Activated CD4-positive, alpha-beta T cell treated with anti-CD3 and anti-CD28 coated beads, Interleukin-2, amount 10 ng/mL, durations not matched to agents 24 days and 14 days (primary cell): ENCODE data around the gene MLLT10. TPM values are rescaled to one million over a fixed set of nuclear protein-coding genes. Genes with fewer than 3 reads are reported as not detected.

ENCODE experiments used
- DNase-seq: peaks from one replicate; pipeline ENCODE4 v3.0.0; 2022
- H3K27ac Mint-ChIP-seq: one replicate; pipeline ENCODE4 v1.8.0; 2022; ENCODE audit warnings: mild to moderate bottlenecking, mixed read lengths
- H3K27me3 Mint-ChIP-seq: one replicate; pipeline ENCODE4 v1.8.0; 2022; ENCODE audit warnings: mixed read lengths
- H3K36me3 Mint-ChIP-seq: one replicate; pipeline ENCODE4 v1.8.0; 2022; ENCODE audit warnings: low read depth, mild to moderate bottlenecking, mixed read lengths
- H3K4me1 Mint-ChIP-seq: one replicate; pipeline ENCODE4 v1.8.0; 2021; ENCODE audit warnings: mixed read lengths
- H3K4me3 Mint-ChIP-seq: one replicate; pipeline ENCODE4 v1.8.0; 2022; ENCODE audit warnings: mild to moderate bottlenecking, moderate library complexity, mixed read lengths
- H3K9me3 Mint-ChIP-seq: one replicate; pipeline ENCODE4 v1.8.0; 2021; ENCODE audit warnings: mixed read lengths
- intact Hi-C: fragments of 100-400 bp; cut with micrococcal nuclease; formaldehyde crosslinking; loops from one replicate; pipeline ENCODE4 v1.15.1; 2023
- total RNA-seq: library from RNA; stranded (reverse); gene quantifications from 2 replicates; pipeline ENCODE4 v1.2.3, GENCODE V29; 2022

MLLT10 gene
- total RNA-seq, 1 donor from 2014 or later: 42.0 TPM

DNA sequence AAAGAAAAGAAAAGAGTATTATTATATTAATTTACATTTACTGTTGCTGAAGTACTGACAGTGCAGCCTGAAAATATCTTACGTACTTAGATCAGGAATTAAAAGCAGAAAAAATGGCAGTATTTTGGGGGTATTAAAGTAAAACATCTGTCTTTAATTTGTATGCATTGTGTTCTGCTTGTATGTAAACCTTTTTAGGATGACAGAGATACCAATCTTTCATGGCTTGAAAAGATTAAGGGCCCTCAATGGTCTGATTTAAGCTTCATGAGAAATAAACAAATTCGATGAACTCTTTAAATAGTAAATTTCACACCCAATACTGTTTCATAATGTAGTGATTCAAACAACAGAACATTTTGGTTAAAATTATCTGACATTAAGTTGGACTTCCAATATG lies 116.3 kb downstream of the MLLT10 start:
- Mint-ChIP-seq H3K36me3 (peaks cover 20% of the 10 kb centered on the region), H3K9me3 (peaks cover 8% of the 10 kb centered on the region), H3K4me3 (no peak overlapping the region), H3K27ac (no peak overlapping the region), H3K4me1 (peaks cover 14% of the 10 kb centered on the region), H3K27me3 (no peaks in the 10 kb centered on the region)
- intact Hi-C loops: no loop called here
- DNase-seq: no peak

DNA sequence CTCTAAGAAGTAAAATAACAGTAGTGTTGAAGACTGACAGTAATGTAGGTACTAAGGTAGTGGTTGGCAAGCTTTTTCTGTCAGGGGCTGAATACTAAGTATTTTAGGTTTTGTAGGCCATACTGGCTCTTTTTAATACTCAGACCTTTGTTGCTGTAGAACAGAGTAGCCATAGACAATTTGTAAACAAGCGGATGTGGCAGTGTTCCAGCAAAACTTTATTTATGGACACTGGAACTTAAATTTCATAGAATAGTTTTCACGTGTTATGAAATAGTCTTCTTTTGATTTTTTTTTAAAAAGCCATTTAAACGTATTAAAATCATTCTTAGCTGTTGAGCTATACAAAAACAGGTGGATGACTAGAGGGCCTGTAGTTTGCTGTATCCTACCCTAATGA lies 121.2 kb downstream of the MLLT10 start:
- intact Hi-C loops: no loop called here
- no peaks in the 10 kb centered on the region for H3K4me1 Mint-ChIP-seq
- DNase-seq: no peak
- no peak overlapping the region for H3K27ac Mint-ChIP-seq
- no peaks in the 10 kb centered on the region for H3K9me3 Mint-ChIP-seq
- H3K4me3 Mint-ChIP-seq: no peak overlapping the region
- no peaks in the 10 kb centered on the region for H3K27me3 Mint-ChIP-seq
- H3K36me3 Mint-ChIP-seq: peaks cover 5% of the 10 kb centered on the region

- H3K27me3 Mint-ChIP-seq: no peaks in the 10 kb centered on the region
- H3K4me1 Mint-ChIP-seq: no peaks in the 10 kb centered on the region
- intact Hi-C loops: no loop called here
- H3K36me3 Mint-ChIP-seq: peaks cover 5% of the 10 kb centered on the region
- no peak for DNase-seq
- no peak overlapping the region for H3K27ac Mint-ChIP-seq
- H3K9me3 Mint-ChIP-seq: no peaks in the 10 kb centered on the region
- H3K4me3 Mint-ChIP-seq: no peak overlapping the region
These were observed 121.7 kb downstream of the MLLT10 start for GRCh38 chr10:21655687-21656086.

DNA sequence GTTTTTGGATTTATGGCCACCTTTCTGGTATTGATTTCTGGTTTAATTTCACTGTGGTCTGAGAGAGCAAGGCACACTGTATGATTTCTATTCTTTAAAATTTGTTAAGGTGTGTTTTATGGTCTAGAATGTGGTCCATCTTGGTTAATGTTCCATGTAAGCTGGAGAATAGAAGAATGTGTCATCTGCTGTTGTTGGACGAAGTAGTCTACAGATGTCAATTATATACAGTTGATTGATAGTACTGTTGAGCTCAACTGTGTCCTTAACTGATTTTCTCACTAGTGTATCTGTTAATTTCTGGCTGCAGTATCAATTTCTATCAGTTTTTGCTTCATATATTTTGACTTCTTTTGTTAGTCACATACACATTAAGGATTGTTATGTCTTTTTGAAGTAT lies 127.1 kb downstream of the MLLT10 start:
- Mint-ChIP-seq H3K27ac (no peak overlapping the region), H3K27me3 (no peaks in the 10 kb centered on the region), H3K36me3 (peaks cover 8% of the 10 kb centered on the region), H3K4me3 (no peak overlapping the region), H3K4me1 (peaks cover 12% of the 10 kb centered on the region), H3K9me3 (no peaks in the 10 kb centered on the region)
- DNase-seq: no peak
- intact Hi-C loops: no loop called here

GRCh38 chr10:21661935-21662334 lies 127.9 kb downstream of the MLLT10 start:
- Mint-ChIP-seq H3K4me1 (peaks cover 13% of the 10 kb centered on the region), H3K4me3 (no peak overlapping the region), H3K36me3 (peaks cover 8% of the 10 kb centered on the region), H3K27me3 (no peaks in the 10 kb centered on the region), H3K27ac (no peak overlapping the region), H3K9me3 (no peaks in the 10 kb centered on the region)
- no peak for DNase-seq
- intact Hi-C loops: no loop called here

- H3K4me3 Mint-ChIP-seq: no peak overlapping the region
- intact Hi-C loops: no loop called here
- peaks cover 12% of the 10 kb centered on the region for H3K36me3 Mint-ChIP-seq
- no peaks in the 10 kb centered on the region for H3K9me3 Mint-ChIP-seq
- H3K27ac Mint-ChIP-seq: no peak overlapping the region
- H3K4me1 Mint-ChIP-seq: peaks cover 18% of the 10 kb centered on the region
- DNase-seq: no peak
- H3K27me3 Mint-ChIP-seq: no peaks in the 10 kb centered on the region
These were observed 128.6 kb downstream of the MLLT10 start for GRCh38 chr10:21662635-21663034.

GRCh38 chr10:21668831-21669230 lies 134.8 kb downstream of the MLLT10 start:
- H3K36me3 Mint-ChIP-seq: peaks cover 20% of the 10 kb centered on the region
- no peak overlapping the region for H3K27ac Mint-ChIP-seq
- no peak for DNase-seq
- H3K4me1 Mint-ChIP-seq: peaks cover 8% of the 10 kb centered on the region
- intact Hi-C loops: no loop called here
- H3K9me3 Mint-ChIP-seq: no peaks in the 10 kb centered on the region
- H3K4me3 Mint-ChIP-seq: no peak overlapping the region
- no peaks in the 10 kb centered on the region for H3K27me3 Mint-ChIP-seq

DNA sequence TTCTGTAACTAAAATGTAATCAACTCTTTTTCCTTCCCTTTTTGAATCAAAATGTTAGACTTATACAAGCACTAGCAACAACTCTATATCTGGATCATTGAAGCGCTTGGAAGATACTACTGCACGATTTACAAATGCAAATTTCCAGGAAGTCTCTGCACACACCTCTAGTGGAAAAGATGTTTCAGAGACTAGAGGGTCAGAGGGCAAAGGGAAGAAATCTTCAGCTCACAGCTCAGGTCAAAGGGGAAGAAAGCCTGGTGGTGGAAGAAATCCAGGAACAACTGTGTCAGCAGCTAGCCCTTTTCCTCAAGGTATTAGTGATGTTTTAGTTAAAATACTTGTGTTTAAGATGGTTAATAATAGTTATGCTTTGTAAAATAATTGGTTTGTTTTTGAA lies 136.4 kb downstream of the MLLT10 start:
- H3K27me3 Mint-ChIP-seq: no peaks in the 10 kb centered on the region
- no peak overlapping the region for H3K4me3 Mint-ChIP-seq
- no peak overlapping the region for H3K27ac Mint-ChIP-seq
- peaks cover 27% of the 10 kb centered on the region for H3K36me3 Mint-ChIP-seq
- peaks cover 11% of the 10 kb centered on the region for H3K4me1 Mint-ChIP-seq
- DNase-seq: no peak
- no peaks in the 10 kb centered on the region for H3K9me3 Mint-ChIP-seq
- intact Hi-C loops: no loop called here

DNA sequence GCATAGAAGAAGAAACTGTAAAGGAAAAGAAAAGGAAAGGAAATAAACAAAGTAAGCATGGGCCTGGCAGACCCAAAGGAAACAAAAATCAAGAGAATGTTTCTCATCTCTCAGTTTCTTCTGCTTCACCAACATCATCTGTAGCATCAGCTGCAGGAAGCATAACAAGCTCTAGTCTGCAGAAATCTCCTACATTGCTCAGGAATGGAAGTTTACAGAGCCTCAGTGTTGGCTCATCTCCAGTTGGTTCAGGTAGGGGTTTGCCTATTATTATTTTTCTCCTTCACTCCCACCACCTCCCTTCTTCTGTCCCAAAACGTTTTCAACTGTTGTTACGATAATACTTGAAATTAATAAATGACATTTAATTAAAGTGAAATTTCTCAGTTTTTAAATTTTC lies 139.6 kb downstream of the MLLT10 start:
- Mint-ChIP-seq H3K36me3 (peaks cover 19% of the 10 kb centered on the region), H3K4me3 (no peak overlapping the region), H3K27me3 (no peaks in the 10 kb centered on the region), H3K27ac (no peak overlapping the region), H3K4me1 (peaks cover 5% of the 10 kb centered on the region), H3K9me3 (no peaks in the 10 kb centered on the region)
- intact Hi-C loops: no loop called here
- no peak for DNase-seq

GRCh38 chr10:21675157-21675796 lies 141.2 kb downstream of the MLLT10 start:
- peak; percentile 76 for DNase-seq
- Mint-ChIP-seq H3K27ac (no peak overlapping the region), H3K9me3 (no peaks in the 10 kb centered on the region), H3K27me3 (no peaks in the 10 kb centered on the region), H3K4me3 (no peak overlapping the region), H3K4me1 (peaks cover 4% of the 10 kb centered on the region), H3K36me3 (peaks cover 19% of the 10 kb centered on the region)
- intact Hi-C loops: no loop called here

DNA sequence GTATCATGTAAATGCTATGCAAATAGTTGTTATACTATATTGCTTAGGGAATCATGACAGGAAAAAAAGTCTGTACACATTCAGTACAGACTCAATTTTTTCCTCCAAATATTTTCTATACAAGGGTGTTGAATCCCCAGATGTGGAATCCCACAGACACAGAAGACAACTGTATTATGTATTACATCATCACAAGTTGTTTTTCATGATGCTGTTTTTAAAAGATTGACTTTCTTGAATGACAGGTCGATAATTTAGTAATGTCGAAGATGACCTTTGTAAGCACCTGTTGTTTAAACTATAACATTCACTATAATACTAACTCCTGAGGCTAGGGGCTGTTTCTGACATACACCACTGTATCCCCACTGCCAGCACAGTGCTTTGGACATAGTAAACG lies 143.5 kb downstream of the MLLT10 start:
- Mint-ChIP-seq H3K36me3 (peaks cover 19% of the 10 kb centered on the region), H3K4me1 (peaks cover 3% of the 10 kb centered on the region), H3K4me3 (no peak overlapping the region), H3K9me3 (no peaks in the 10 kb centered on the region), H3K27ac (no peak overlapping the region), H3K27me3 (no peaks in the 10 kb centered on the region)
- intact Hi-C loops: no loop called here
- no peak for DNase-seq

DNA sequence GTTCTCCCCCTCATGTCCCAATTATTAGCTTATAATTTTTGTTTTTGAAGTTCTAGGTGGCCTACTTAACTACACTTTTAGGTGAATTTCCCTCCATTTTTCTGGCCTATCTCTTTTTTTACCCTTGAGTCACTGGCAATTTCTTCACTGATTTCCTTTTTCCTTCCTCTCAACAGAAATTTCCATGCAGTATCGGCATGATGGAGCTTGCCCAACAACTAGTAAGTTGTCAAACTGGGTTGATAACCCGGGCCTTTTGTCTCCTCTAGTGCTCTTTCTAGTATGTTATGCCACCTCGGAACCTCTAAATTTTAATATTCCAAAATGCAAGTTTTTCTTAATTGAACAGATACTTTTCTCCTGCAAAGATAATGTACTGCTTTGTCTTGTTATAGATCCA lies 147.1 kb downstream of the MLLT10 start:
- no peak overlapping the region for H3K27ac Mint-ChIP-seq
- no peaks in the 10 kb centered on the region for H3K9me3 Mint-ChIP-seq
- DNase-seq: no peak
- peaks cover 16% of the 10 kb centered on the region for H3K36me3 Mint-ChIP-seq
- H3K4me1 Mint-ChIP-seq: no peaks in the 10 kb centered on the region
- no peaks in the 10 kb centered on the region for H3K27me3 Mint-ChIP-seq
- intact Hi-C loops: no loop called here
- H3K4me3 Mint-ChIP-seq: no peak overlapping the region

DNA sequence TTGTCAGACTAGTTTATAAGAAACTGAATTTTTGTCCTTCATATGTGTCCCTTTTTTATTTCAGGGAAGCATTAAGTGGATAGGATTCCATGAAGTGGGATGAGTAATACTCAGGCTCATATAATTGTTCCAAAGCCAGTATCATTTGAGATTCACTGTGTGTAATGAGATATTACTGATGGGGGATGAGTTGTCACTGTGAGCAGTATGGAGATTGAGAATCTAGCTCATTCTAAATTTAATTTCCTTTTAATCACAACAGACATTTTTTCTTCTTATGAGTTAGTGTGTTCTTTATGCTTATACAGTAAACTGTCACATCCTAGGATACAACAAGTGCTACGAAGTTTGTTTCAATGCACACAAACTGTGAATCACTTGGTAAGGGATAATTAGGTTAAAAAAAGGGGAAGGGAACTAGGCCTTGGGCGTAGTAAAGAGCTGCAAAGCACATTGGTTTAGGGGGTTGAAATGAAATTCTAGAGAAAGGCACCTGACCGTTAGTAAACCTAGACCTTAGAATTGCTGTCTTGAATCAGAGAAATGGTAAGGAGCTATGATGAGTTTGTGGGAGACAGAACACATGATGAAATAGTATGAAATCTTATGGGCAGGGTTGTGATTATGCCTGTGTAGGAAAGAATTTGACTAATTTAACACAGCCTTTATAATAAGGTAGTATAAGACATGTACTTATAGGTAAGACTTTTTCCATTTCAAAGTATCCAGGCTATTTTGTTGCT lies 153.4 kb downstream of the MLLT10 start:
- H3K4me1 Mint-ChIP-seq: peaks cover 3% of the 10 kb centered on the region
- no peak for DNase-seq
- H3K27ac Mint-ChIP-seq: no peak overlapping the region
- no peaks in the 10 kb centered on the region for H3K9me3 Mint-ChIP-seq
- no peak overlapping the region for H3K4me3 Mint-ChIP-seq
- H3K27me3 Mint-ChIP-seq: no peaks in the 10 kb centered on the region
- H3K36me3 Mint-ChIP-seq: peaks cover 27% of the 10 kb centered on the region
- intact Hi-C loops: no loop called here

DNA sequence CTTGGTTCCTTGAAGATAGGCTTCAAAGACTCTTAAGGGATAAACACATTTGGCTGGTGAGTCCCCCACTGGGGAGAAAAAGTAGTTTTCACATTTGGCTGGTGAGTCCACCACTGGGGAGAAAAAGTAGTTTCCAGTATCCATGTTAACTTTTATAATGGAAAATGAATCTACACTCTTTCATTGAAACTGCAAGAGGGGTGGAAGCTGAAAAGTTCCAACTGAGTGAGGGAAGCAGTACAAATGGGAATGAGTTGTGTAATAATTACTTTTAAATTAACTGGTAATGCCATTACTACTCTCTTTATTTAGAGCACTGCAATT lies 153.9 kb downstream of the MLLT10 start:
- Mint-ChIP-seq H3K4me1 (peaks cover 3% of the 10 kb centered on the region), H3K4me3 (no peak overlapping the region), H3K27me3 (no peaks in the 10 kb centered on the region), H3K36me3 (peaks cover 28% of the 10 kb centered on the region), H3K27ac (no peak overlapping the region), H3K9me3 (no peaks in the 10 kb centered on the region)
- intact Hi-C loops: no loop called here
- no peak for DNase-seq

GRCh38 chr10:21688870-21689269 lies 154.8 kb downstream of the MLLT10 start:
- H3K27ac Mint-ChIP-seq: no peak overlapping the region
- intact Hi-C loops: no loop called here
- H3K4me1 Mint-ChIP-seq: peaks cover 3% of the 10 kb centered on the region
- no peaks in the 10 kb centered on the region for H3K9me3 Mint-ChIP-seq
- H3K36me3 Mint-ChIP-seq: peaks cover 31% of the 10 kb centered on the region
- H3K27me3 Mint-ChIP-seq: no peaks in the 10 kb centered on the region
- no peak for DNase-seq
- no peak overlapping the region for H3K4me3 Mint-ChIP-seq
